Astrocyte (in vitro differentiated cells and primary cell): ENCODE results near the gene AGPAT1.

ENCODE experiments used
- CTCF ChIP-seq: IDR thresholded peaks from 2 replicates; pipeline ENCODE4 v1.5.1; 2011; ENCODE audit warnings: low read depth, mild to moderate bottlenecking, inconsistent platforms, low read length, moderate library complexity; ENCODE audit not compliant: insufficient read depth
- EZH2 ChIP-seq: IDR thresholded peaks from 2 replicates; pipeline ENCODE4 v1.6.1; 2012; ENCODE audit warnings: mild to moderate bottlenecking, low read length, inconsistent platforms; ENCODE audit not compliant: insufficient read depth

DNA sequence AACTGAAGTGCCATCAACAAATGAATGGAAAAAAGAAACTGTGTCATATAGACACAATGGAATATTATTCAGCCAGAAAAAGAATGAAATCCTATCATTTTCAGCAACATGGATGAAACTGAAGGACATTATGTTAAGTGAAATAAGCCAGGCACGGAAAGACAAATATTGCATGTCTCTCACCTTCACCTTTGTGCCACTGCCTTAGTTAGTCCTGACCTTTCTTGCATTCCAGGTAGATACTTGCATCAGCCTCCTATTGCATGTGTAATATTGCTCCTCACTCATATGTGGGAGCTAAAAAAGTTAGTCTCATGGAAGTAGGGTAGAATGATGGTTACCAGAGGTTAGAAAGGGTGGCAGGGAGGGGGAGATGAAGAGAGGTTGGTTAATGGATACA, 33.1 kb upstream of the AGPAT1 start:
- TF ChIP-seq CTCF (no peak), EZH2 (no peak)
